Thyroid gland (tissue), 4 donors: ENCODE measurements around the gene CHCHD6.

Experiments
- POLR2A ChIP-seq, 2 donors: fragments of 450-650 bp; IDR thresholded peaks; one replicate each; pipeline ENCODE4 v1.6.1; 2017; ENCODE audit warnings: antibody characterized with exemption in 2 of 2, mild to moderate bottlenecking in 2 of 2, moderate library complexity in 1 of 2
- TF ChIP-seq, protein P1 (sequence below), 6 experiments: fragments of 200-600 bp in 3 of 6; fragments of 450-650 bp in 3 of 6; sonication (generic) in 3 of 6; IDR thresholded peaks; one replicate each; pipeline ENCODE4 v1.5.1; 2016 to 2019; ENCODE audit warnings: antibody characterized with exemption in 6 of 6, mild to moderate bottlenecking in 2 of 6, inconsistent platforms in 1 of 6, moderate library complexity in 1 of 6

DNA sequence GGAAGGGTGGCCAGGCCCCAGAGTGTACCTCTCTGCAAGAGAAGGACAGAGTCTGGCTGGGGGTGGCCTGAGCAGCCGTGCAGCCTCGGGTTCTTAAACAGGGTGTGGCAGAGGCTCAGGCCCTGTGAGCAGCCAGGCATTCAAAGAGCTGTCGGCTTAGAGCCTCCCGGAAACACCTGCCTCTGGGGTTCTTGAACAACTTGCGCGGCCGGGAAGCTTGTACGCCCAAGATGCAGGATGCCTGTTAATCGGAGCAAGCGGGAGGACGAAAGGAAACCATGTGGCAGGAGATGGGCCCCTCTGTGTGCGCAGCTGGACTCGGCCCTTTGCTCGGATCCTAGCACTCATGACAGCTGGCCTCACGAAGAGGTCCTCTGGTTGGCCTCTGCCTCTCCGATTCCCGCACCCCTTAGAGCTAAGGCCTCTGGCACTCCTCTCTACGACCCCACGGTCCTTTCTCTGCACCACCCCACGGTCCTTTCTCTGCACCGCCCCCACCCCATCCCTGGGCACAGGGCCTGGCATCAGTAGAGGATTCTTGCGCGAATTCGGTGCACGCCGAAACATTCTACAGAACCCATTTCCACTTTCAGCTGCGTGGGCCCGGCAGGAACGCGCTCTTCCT is 25.2 kb upstream of the CHCHD6 start:
- TF ChIP-seq, protein P1, sequence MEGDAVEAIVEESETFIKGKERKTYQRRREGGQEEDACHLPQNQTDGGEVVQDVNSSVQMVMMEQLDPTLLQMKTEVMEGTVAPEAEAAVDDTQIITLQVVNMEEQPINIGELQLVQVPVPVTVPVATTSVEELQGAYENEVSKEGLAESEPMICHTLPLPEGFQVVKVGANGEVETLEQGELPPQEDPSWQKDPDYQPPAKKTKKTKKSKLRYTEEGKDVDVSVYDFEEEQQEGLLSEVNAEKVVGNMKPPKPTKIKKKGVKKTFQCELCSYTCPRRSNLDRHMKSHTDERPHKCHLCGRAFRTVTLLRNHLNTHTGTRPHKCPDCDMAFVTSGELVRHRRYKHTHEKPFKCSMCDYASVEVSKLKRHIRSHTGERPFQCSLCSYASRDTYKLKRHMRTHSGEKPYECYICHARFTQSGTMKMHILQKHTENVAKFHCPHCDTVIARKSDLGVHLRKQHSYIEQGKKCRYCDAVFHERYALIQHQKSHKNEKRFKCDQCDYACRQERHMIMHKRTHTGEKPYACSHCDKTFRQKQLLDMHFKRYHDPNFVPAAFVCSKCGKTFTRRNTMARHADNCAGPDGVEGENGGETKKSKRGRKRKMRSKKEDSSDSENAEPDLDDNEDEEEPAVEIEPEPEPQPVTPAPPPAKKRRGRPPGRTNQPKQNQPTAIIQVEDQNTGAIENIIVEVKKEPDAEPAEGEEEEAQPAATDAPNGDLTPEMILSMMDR (IDR thresholded peaks at IDR 0.05): no peak
- no peak for TF ChIP-seq POLR2A (IDR thresholded peaks at IDR 0.05)
